Astrocyte (in vitro differentiated cells and primary cell): ENCODE data around the gene SYT3.

Experiments
- CTCF ChIP-seq: IDR thresholded peaks from 2 replicates; pipeline ENCODE4 v1.5.1; 2011; ENCODE audit warnings: low read depth, mild to moderate bottlenecking, inconsistent platforms, low read length, moderate library complexity; ENCODE audit not compliant: insufficient read depth
- EZH2 ChIP-seq: IDR thresholded peaks from 2 replicates; pipeline ENCODE4 v1.6.1; 2012; ENCODE audit warnings: mild to moderate bottlenecking, low read length, inconsistent platforms; ENCODE audit not compliant: insufficient read depth

- TF ChIP-seq CTCF = peak; percentile 57
- no peak for TF ChIP-seq EZH2
Measured at GRCh38 chr19:50669302-50670101, 29.8 kb upstream of the SYT3 start.
